Transverse colon (tissue), 4 donors: Measurements from ENCODE around the gene RYR3. TPM values are rescaled to one million over a fixed set of nuclear protein-coding genes. Genes with fewer than 3 reads are reported as not detected.

Experiments
- DNase-seq: peaks from one replicate; pipeline ENCODE4 v3.0.0-alpha.2; 2019
- H3K27ac ChIP-seq, 4 donors: fragments of 200-600 bp; sonication (generic); 2 replicates each; pipeline ENCODE4 v1.5.1; 2016 to 2018; ENCODE audit warnings: inconsistent platforms in 4 of 4
- H3K27me3 ChIP-seq: fragments of 200-600 bp; sonication (generic); 2 replicates; pipeline ENCODE4 v1.5.1; 2017; ENCODE audit warnings: inconsistent platforms
- H3K36me3 ChIP-seq, 4 donors: fragments of 200-600 bp; sonication (generic); 2 replicates each; pipeline ENCODE4 v1.5.1; 2017 to 2019; ENCODE audit warnings: inconsistent platforms in 4 of 4
- H3K4me1 ChIP-seq, 4 donors: fragments of 200-600 bp; sonication (generic); 2 replicates each; pipeline ENCODE4 v1.5.1; 2017 to 2020; ENCODE audit warnings: inconsistent platforms in 4 of 4
- H3K4me3 ChIP-seq, 4 donors: fragments of 200-600 bp; sonication (generic); 1 replicate in 1 of 4; 2 replicates in 3 of 4; pipeline versions ENCODE4 v1.5.1 to v1.6.1; 2017 to 2019; ENCODE audit warnings: inconsistent platforms in 4 of 4
- H3K9me3 ChIP-seq, 2 donors: fragments of 200-600 bp; sonication (generic); 2 replicates each; pipeline ENCODE4 v1.5.1; 2017 to 2019; ENCODE audit warnings: inconsistent platforms in 2 of 2
- EP300 ChIP-seq: sonication (generic); formaldehyde crosslinking; IDR thresholded peaks from one replicate; pipeline ENCODE4 v1.6.1; 2017; ENCODE audit warnings: antibody characterized with exemption, low read depth
- POLR2A ChIP-seq: fragments of 450-650 bp; IDR thresholded peaks from one replicate; pipeline ENCODE4 v1.6.1; 2016; ENCODE audit warnings: antibody characterized with exemption, mild to moderate bottlenecking, moderate library complexity
- POLR2AphosphoS5 ChIP-seq, 3 donors: sonication (generic); formaldehyde crosslinking; IDR thresholded peaks; one replicate each; pipeline ENCODE4 v1.6.1; 2016; ENCODE audit warnings: antibody characterized with exemption in 3 of 3
- WGBS, 2 donors: methylation state at CpG; one replicate each; pipeline ENCODE4 v1.1.5; 2018; ENCODE audit warnings: low coverage in 1 of 2; 5-methylcytosine and 5-hydroxymethylcytosine counted together
- in situ Hi-C, 4 donors: fragments of 200-750 bp; cut with MboI; loops; one replicate each; pipeline versions ENCODE4 v1.15.0 to v1.15.1; 2017; ENCODE audit warnings: low sequenced_read_pairs in 3 of 4, low pct_ligation_motif_present in 1 of 4, low pct_unique_long_range_greater_than_20kb in 1 of 4
- intact Hi-C: fragments of 100-400 bp; cut with DNase I; formaldehyde crosslinking; loops from one replicate; pipeline ENCODE4 v1.15.1; 2023; ENCODE audit warnings: low total_unique reads
- total RNA-seq, 4 donors: library from RNA; depleted of rRNA; stranded (reverse); fragments of >200 nt; gene quantifications; one replicate each; pipeline ENCODE4 v1.1.0, GENCODE V29; 2016
- TF ChIP-seq, protein P1 (sequence below), 5 experiments: fragments of 200-600 bp in 3 of 5; fragments of 450-650 bp in 2 of 5; sonication (generic) in 3 of 5; IDR thresholded peaks; 1 replicate in 2 of 5; 2 replicates in 3 of 5; pipeline ENCODE4 v1.5.1; 2016 to 2017; ENCODE audit warnings: antibody characterized with exemption in 5 of 5, inconsistent platforms in 3 of 5, mild to moderate bottlenecking in 2 of 5, moderate library complexity in 1 of 5

RYR3 gene
- total RNA-seq, 4 donors from 2014 or later = 0.96 to 9.7 (median 5.4) TPM

DNA sequence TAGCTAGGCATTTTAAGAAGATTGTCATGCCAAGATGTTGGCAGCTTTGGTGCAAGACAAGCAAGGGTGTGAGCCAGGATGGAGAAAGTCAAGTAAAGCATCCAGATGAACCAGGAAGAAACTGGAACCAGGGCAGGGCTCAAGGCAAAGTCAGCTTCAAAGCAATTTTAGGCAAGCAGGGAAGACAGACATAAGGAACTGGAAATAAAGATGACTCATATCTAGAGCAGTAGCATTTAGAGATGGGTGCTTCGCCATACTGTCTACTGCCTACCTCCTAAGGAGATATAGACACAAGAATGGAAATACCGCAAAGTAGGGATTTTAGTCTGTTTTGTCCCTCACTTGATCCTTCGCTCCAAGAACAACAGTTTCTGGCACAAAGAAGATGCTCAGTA lies 59.9 kb downstream of the RYR3 start:
- Histone ChIP-seq H3K27ac (no peak overlapping the region), H3K27me3 (no peaks in the 10 kb centered on the region), H3K9me3 (no peaks in the 10 kb centered on the region), H3K4me1 (no peaks in the 10 kb centered on the region), H3K4me3 (no peak overlapping the region), H3K36me3 (no peaks in the 10 kb centered on the region)
- WGBS, 2 donors = 82 to 84% methylated on average over 2 to 3 of the region's 3 CpGs
- intact Hi-C loops = no loop called here
- no peak for TF ChIP-seq POLR2AphosphoS5 (IDR thresholded peaks at IDR 0.05)
- in situ Hi-C loops = no loop called here
- DNase-seq = no peak

GRCh38 chr15:33371159-33371558 lies 60.4 kb downstream of the RYR3 start:
- H3K9me3 ChIP-seq = no peaks in the 10 kb centered on the region
- TF ChIP-seq POLR2AphosphoS5 (IDR thresholded peaks at IDR 0.05) (no peak), POLR2A (no peak), EP300 (no peak)
- TF ChIP-seq, protein P1, sequence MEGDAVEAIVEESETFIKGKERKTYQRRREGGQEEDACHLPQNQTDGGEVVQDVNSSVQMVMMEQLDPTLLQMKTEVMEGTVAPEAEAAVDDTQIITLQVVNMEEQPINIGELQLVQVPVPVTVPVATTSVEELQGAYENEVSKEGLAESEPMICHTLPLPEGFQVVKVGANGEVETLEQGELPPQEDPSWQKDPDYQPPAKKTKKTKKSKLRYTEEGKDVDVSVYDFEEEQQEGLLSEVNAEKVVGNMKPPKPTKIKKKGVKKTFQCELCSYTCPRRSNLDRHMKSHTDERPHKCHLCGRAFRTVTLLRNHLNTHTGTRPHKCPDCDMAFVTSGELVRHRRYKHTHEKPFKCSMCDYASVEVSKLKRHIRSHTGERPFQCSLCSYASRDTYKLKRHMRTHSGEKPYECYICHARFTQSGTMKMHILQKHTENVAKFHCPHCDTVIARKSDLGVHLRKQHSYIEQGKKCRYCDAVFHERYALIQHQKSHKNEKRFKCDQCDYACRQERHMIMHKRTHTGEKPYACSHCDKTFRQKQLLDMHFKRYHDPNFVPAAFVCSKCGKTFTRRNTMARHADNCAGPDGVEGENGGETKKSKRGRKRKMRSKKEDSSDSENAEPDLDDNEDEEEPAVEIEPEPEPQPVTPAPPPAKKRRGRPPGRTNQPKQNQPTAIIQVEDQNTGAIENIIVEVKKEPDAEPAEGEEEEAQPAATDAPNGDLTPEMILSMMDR (IDR thresholded peaks at IDR 0.05) = no peak
- DNase-seq = no peak
- 70 to 87% methylated on average over 2 to 3 of the region's 3 CpGs for WGBS, 2 donors
- H3K4me1 ChIP-seq = no peaks in the 10 kb centered on the region
- no peak overlapping the region for H3K27ac ChIP-seq
- in situ Hi-C loops (no loop called here), intact Hi-C loops (no loop called here)
- no peaks in the 10 kb centered on the region for H3K36me3 ChIP-seq
- no peak overlapping the region for H3K4me3 ChIP-seq
- H3K27me3 ChIP-seq = no peaks in the 10 kb centered on the region

- H3K9me3 ChIP-seq = no peaks in the 10 kb centered on the region
- no peak overlapping the region for H3K4me3 ChIP-seq
- intact Hi-C loops = no loop called here
- no peaks in the 10 kb centered on the region for H3K27me3 ChIP-seq
- no peaks in the 10 kb centered on the region for H3K36me3 ChIP-seq
- H3K27ac ChIP-seq = no peak overlapping the region
- WGBS, 2 donors = 34 to 40% methylated on average over 1 to 5 of the region's 5 CpGs
- no peak for DNase-seq
- no peaks in the 10 kb centered on the region for H3K4me1 ChIP-seq
- TF ChIP-seq, protein P1 (IDR thresholded peaks at IDR 0.05) = no peak
- TF ChIP-seq EP300 = no peak
- no peak for TF ChIP-seq POLR2AphosphoS5 (IDR thresholded peaks at IDR 0.05)
- no peak for TF ChIP-seq POLR2A
- in situ Hi-C loops = no loop called here
Observed at GRCh38 chr15:33374226-33374914, 63.6 kb downstream of the RYR3 start.

DNA sequence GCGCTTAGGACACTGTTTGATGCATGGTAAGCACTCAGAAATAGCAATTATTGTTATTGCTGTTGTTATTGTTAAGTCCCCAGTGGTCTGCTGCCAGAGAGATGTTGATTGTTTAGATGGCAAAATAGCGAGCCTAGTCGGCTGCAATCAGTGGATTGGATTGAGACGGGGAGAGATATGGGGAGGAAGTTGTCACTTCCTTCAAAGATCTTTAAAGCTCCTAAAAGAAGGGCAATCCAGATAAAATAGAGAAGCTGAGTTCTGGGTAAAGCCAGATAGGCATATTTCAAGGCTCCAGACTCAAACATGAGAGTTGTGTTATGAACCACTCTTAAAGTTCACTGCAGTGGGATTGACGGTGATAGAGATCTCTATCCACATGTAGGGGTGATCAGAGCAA lies 64.5 kb downstream of the RYR3 start:
- H3K4me3 ChIP-seq = no peak overlapping the region
- intact Hi-C loops = no loop called here
- H3K27ac ChIP-seq = no peak overlapping the region
- H3K36me3 ChIP-seq = no peaks in the 10 kb centered on the region
- H3K27me3 ChIP-seq = no peaks in the 10 kb centered on the region
- H3K9me3 ChIP-seq = no peaks in the 10 kb centered on the region
- no peak for TF ChIP-seq POLR2AphosphoS5 (IDR thresholded peaks at IDR 0.05)
- no peak for TF ChIP-seq POLR2A
- TF ChIP-seq EP300 = no peak
- TF ChIP-seq, protein P1 (IDR thresholded peaks at IDR 0.05) = no peak
- no peaks in the 10 kb centered on the region for H3K4me1 ChIP-seq
- 46 to 51% methylated on average over 5 of the region's 5 CpGs for WGBS, 2 donors
- in situ Hi-C loops = no loop called here
- DNase-seq = no peak

- DNase-seq = no peak
- Histone ChIP-seq H3K27me3 (no peaks in the 10 kb centered on the region), H3K4me3 (no peak overlapping the region), H3K36me3 (no peaks in the 10 kb centered on the region), H3K9me3 (no peaks in the 10 kb centered on the region), H3K27ac (no peak overlapping the region), H3K4me1 (no peaks in the 10 kb centered on the region)
- intact Hi-C loops (no loop called here), in situ Hi-C loops (no loop called here)
- TF ChIP-seq POLR2A = no peak
- TF ChIP-seq, protein P1 (IDR thresholded peaks at IDR 0.05) = no peak
- no peak for TF ChIP-seq EP300
- TF ChIP-seq POLR2AphosphoS5 (IDR thresholded peaks at IDR 0.05) = no peak
- 86 to 92% methylated on average over 4 of the region's 4 CpGs for WGBS, 2 donors
Observed at GRCh38 chr15:33377204-33377603, 66.4 kb downstream of the RYR3 start.
